DMS 273 (cell line): Measurements from ENCODE around the gene TTLL1.

ENCODE experiments used
- DNase-seq: peaks from one replicate; lab custom pipeline; 2025; ENCODE audit not compliant: unreplicated experiment; lab: John Stamatoyannopoulos, UW

Gene TTLL1

DNA sequence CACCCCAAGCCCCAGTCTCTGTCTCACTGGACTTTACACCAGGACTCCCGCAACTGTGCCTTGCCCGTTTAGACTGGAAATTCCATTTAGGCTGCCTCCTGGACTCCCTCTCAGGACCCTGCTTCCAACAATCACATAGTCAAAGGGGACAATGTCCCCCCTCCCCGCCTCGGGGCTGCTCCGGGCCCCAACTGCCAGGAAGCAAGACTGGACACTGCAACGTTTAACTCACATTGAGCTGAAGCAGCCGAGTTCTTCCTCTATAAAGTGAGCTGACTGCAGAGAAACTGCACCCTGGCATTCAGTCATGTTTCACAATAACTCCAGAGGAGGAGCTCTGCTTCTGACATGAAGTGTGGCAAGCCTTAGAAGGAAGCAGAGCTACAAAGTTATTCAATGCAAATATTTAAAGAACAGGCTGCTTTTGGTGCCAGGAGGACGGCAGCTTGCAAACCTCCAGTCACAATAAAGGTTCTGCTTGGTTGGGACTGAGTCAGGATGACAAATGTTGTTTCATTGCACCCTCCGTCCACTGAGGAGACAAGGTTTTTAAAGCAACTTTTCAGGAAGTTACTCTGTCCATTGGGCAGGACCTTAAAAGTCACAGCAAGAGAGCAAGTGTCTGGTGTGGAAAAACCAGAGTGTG, 94.2 kb downstream of the TTLL1 start:
- peak; percentile 23 for DNase-seq

- no peak for DNase-seq
Measured at GRCh38 chr22:42994276-42994916, 94.8 kb downstream of the TTLL1 start.

GRCh38 chr22:42993651-42994275, 95.4 kb downstream of the TTLL1 start:
- DNase-seq = no peak

- DNase-seq = no peak
Measured at GRCh38 chr22:42992886-42993479, 96.2 kb downstream of the TTLL1 start.

DNA sequence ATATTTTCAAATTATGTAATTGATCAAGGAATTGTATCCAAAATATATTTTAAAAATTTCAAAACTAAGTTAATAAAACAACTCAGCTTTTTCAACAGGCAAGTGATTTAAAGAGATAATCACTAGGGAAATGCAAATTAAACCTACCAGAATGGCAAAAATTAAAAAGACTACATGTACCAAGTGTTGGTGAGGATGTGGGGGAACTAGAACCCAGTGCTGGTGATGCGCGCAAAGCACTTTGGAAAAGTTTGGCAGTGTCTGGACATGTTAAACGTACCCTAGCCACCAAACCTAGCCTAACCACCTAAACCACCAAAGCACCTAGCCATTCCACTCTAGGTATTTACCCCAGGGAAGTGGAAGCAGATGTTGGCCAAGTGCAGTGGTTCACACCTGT, 97.1 kb downstream of the TTLL1 start:
- no peak for DNase-seq

- no peak for DNase-seq
Measured at GRCh38 chr22:42991010-42991651, 98.1 kb downstream of the TTLL1 start.

- peak; percentile 56 for DNase-seq
Measured at GRCh38 chr22:42990131-42990838, 98.9 kb downstream of the TTLL1 start.
